Endothelial cell of umbilical vein (primary cell): ENCODE results near the gene TEX264.

ENCODE experiments used
- FOS ChIP-seq: IDR thresholded peaks from 2 replicates; pipeline ENCODE4 v1.6.1; 2011; ENCODE audit warnings: mild to moderate bottlenecking, low read length, moderate library complexity, borderline replicate concordance; ENCODE audit not compliant: insufficient read depth
- JUN ChIP-seq: IDR thresholded peaks from 2 replicates; pipeline ENCODE4 v1.6.1; 2011; ENCODE audit warnings: borderline replicate concordance, low read depth; ENCODE audit not compliant: insufficient read length, insufficient read depth
- POLR2AphosphoS5 ChIP-seq: IDR thresholded peaks from 2 replicates; pipeline ENCODE4 v1.6.1; 2012; ENCODE audit warnings: low read depth, mild to moderate bottlenecking, control low read depth, low read length, moderate library complexity; ENCODE audit not compliant: insufficient read depth
- TF ChIP-seq, protein P1 (sequence below), 2 donors: IDR thresholded peaks; 1 replicate in 1 of 2; 2 replicates in 1 of 2; pipeline ENCODE4 v1.5.1; 2011; ENCODE audit warnings: low read length in 2 of 2, mild to moderate bottlenecking in 2 of 2, moderate library complexity in 2 of 2, control low read depth in 1 of 2, inconsistent platforms in 1 of 2, low read depth in 1 of 2; ENCODE audit not compliant: insufficient read depth in 1 of 2; ENCODE audit errors: extremely low read depth in 1 of 2

DNA sequence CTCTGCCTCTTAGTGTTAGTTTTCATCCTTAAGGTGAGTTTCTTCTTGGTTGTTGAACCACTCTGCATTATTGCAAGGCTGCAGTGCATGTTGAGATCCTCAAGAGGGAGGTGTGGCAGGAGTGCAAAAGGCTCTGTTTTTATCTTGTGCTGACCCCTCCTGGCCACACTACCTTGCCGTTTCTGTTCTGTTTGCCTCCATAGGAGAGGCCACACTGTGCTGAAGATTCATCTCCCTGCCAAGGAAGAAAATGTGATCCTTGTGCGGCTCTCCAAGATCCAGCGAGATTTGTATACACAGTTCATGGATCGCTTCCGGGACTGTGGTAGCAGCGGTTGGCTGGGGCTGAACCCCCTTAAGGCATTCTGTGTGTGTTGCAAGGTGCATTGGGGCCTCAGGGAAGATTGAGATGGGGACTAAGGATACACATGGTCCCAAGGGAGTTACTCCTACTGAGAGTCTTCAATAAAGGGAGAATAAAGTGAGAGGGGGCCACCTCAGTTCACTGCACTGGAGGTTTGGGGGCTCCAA, 33.0 kb upstream of the TEX264 start:
- TF ChIP-seq FOS (no peak), JUN (no peak), POLR2AphosphoS5 (no peak)
- TF ChIP-seq, protein P1, sequence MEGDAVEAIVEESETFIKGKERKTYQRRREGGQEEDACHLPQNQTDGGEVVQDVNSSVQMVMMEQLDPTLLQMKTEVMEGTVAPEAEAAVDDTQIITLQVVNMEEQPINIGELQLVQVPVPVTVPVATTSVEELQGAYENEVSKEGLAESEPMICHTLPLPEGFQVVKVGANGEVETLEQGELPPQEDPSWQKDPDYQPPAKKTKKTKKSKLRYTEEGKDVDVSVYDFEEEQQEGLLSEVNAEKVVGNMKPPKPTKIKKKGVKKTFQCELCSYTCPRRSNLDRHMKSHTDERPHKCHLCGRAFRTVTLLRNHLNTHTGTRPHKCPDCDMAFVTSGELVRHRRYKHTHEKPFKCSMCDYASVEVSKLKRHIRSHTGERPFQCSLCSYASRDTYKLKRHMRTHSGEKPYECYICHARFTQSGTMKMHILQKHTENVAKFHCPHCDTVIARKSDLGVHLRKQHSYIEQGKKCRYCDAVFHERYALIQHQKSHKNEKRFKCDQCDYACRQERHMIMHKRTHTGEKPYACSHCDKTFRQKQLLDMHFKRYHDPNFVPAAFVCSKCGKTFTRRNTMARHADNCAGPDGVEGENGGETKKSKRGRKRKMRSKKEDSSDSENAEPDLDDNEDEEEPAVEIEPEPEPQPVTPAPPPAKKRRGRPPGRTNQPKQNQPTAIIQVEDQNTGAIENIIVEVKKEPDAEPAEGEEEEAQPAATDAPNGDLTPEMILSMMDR (IDR thresholded peaks at IDR 0.05; ENCODE audit: extremely low read depth in 1 of 2, insufficient read depth in 1 of 2, low read depth in 1 of 2, low read length in 2 of 2) = peak; percentile 74 to 89
